HFF-Myc (cell line): ENCODE measurements around the gene SERPING1.

ENCODE experiments used
- DNase-seq: peaks from one replicate; pipeline ENCODE4 v3.0.0-alpha.2; 2011; ENCODE audit warnings: low read depth; ENCODE audit errors: extremely low read depth
- H3K4me3 ChIP-seq: replicated peaks from 2 replicates; pipeline ENCODE4 v1.5.1; 2011; ENCODE audit warnings: low read depth, mild to moderate bottlenecking, control low read depth, low read length
- CTCF ChIP-seq: IDR thresholded peaks from 2 replicates; pipeline ENCODE4 v1.5.1; 2012; ENCODE audit warnings: mild to moderate bottlenecking, low read depth, low read length, control low read depth; ENCODE audit errors: missing control alignments

SERPING1 gene

GRCh38 chr11:57571606-57572005, 25.9 kb upstream of the SERPING1 start:
- H3K4me3 ChIP-seq: no peak overlapping the region
- no peak for DNase-seq
- no peak for TF ChIP-seq CTCF

GRCh38 chr11:57574061-57574460, 23.4 kb upstream of the SERPING1 start:
- H3K4me3 ChIP-seq: no peak overlapping the region
- no peak for DNase-seq
- TF ChIP-seq CTCF: no peak

GRCh38 chr11:57584341-57584740, 13.1 kb upstream of the SERPING1 start:
- no peak overlapping the region for H3K4me3 ChIP-seq
- TF ChIP-seq CTCF: no peak
- no peak for DNase-seq

- H3K4me3 ChIP-seq: no peak overlapping the region
- no peak for DNase-seq
- TF ChIP-seq CTCF: no peak
Observed at GRCh38 chr11:57585301-57585700, 12.2 kb upstream of the SERPING1 start.

GRCh38 chr11:57586711-57587245, 10.7 kb upstream of the SERPING1 start:
- H3K4me3 ChIP-seq: no peak overlapping the region
- no peak for DNase-seq
- no peak for TF ChIP-seq CTCF

- DNase-seq: no peak
- H3K4me3 ChIP-seq: no peak overlapping the region
- no peak for TF ChIP-seq CTCF
Observed at GRCh38 chr11:57588046-57588710, 9.3 kb upstream of the SERPING1 start.

- no peak overlapping the region for H3K4me3 ChIP-seq
- TF ChIP-seq CTCF: no peak
- no peak for DNase-seq
Observed at GRCh38 chr11:57596266-57596885, 1.1 kb upstream of the SERPING1 start.
